Cardiac muscle cell (in vitro differentiated cells and primary cell): Measurements from ENCODE around the gene ULK2. TPM values are rescaled to one million over a fixed set of nuclear protein-coding genes. Genes with fewer than 3 reads are reported as not detected.
"Not testable (repeated sequence)": the region's sequence is repeated elsewhere in the genome, so short reads cannot be mapped to it uniquely, and the experiment has no call there.

ENCODE experiments used
- DNase-seq, 2 donors: peaks; one replicate each; pipeline versions ENCODE4 v3.0.0 to v3.0.0-alpha.2; 2010 to 2017; ENCODE audit warnings: low read depth in 1 of 2, low spot score in 1 of 2
- H3K27ac ChIP-seq: fragments of 200-600 bp; sonication (generic); 2 replicates; pipeline ENCODE4 v1.5.1; 2016
- H3K27me3 ChIP-seq: fragments of 200-600 bp; sonication (generic); 2 replicates; pipeline ENCODE4 v1.6.0; 2016; ENCODE audit warnings: control low read depth
- H3K36me3 ChIP-seq: fragments of 200-600 bp; sonication (generic); 2 replicates; pipeline ENCODE4 v1.5.1; 2016; ENCODE audit warnings: control low read depth
- H3K4me1 ChIP-seq: fragments of 200-600 bp; sonication (generic); 2 replicates; pipeline ENCODE4 v1.8.1; 2017; ENCODE audit warnings: low read depth, mild to moderate bottlenecking, mixed run types
- H3K4me3 ChIP-seq: fragments of 200-600 bp; sonication (generic); 2 replicates; pipeline ENCODE4 v1.5.1; 2016; ENCODE audit warnings: mild to moderate bottlenecking
- H3K9me3 ChIP-seq: fragments of 200-600 bp; sonication (generic); 2 replicates; pipeline ENCODE4 v1.5.1; 2017; ENCODE audit warnings: low read depth, mild to moderate bottlenecking, control low read depth
- CTCF ChIP-seq: IDR thresholded peaks from 2 replicates; pipeline ENCODE4 v1.5.1; 2012; ENCODE audit warnings: low read depth, mild to moderate bottlenecking, low read length
- polyA plus RNA-seq: library from polyadenylated mRNA; unstranded; fragments of >200 nt; fragmentation: Nextera tagmentation; extraction: Ambion mirVana; gene quantifications from 2 replicates; pipeline ENCODE4 v1.2.1, GENCODE V29; 2016
- total RNA-seq: library from RNA; depleted of rRNA; stranded (reverse); fragments of >200 nt; gene quantifications from 2 replicates; pipeline ENCODE4 v1.2.3, GENCODE V29; 2016

Gene ULK2
- total and polyA plus RNA-seq, 2 experiments from 2014 or later, result 13.3 to 24.5 TPM

- Histone ChIP-seq H3K9me3 (no peaks in the 10 kb centered on the region), H3K27ac (no peak overlapping the region), H3K4me1 (no peaks in the 10 kb centered on the region), H3K4me3 (no peak overlapping the region), H3K36me3 (peaks cover 2% of the 10 kb centered on the region), H3K27me3 (no peaks in the 10 kb centered on the region)
- no peak for TF ChIP-seq CTCF
- DNase-seq, result no peak
These were observed 2.7 kb downstream of the ULK2 start for GRCh38 chr17:19865021-19865420.

GRCh38 chr17:19860647-19861177 is 7.0 kb downstream of the ULK2 start:
- not testable (repeated sequence) for H3K4me1 ChIP-seq, H3K27me3 ChIP-seq, H3K9me3 ChIP-seq, H3K4me3 ChIP-seq, H3K27ac ChIP-seq, H3K36me3 ChIP-seq, DNase-seq

- no peaks in the 10 kb centered on the region for H3K27me3 ChIP-seq
- no peak for DNase-seq
- no peaks in the 10 kb centered on the region for H3K4me1 ChIP-seq
- H3K9me3 ChIP-seq, result no peaks in the 10 kb centered on the region
- no peak overlapping the region for H3K4me3 ChIP-seq
- H3K27ac ChIP-seq, result no peak overlapping the region
- TF ChIP-seq CTCF, result no peak
- peaks cover 3% of the 10 kb centered on the region for H3K36me3 ChIP-seq
These were observed 10.1 kb downstream of the ULK2 start for GRCh38 chr17:19857640-19858039.

- no peaks in the 10 kb centered on the region for H3K27me3 ChIP-seq
- H3K9me3 ChIP-seq, result no peaks in the 10 kb centered on the region
- H3K27ac ChIP-seq, result no peak overlapping the region
- no peak for TF ChIP-seq CTCF
- H3K4me1 ChIP-seq, result no peaks in the 10 kb centered on the region
- no peak overlapping the region for H3K4me3 ChIP-seq
- no peaks in the 10 kb centered on the region for H3K36me3 ChIP-seq
- DNase-seq, result no peak
These were observed 33.8 kb downstream of the ULK2 start for GRCh38 chr17:19833914-19834313.

GRCh38 chr17:19830061-19830460 is 37.7 kb downstream of the ULK2 start:
- no peaks in the 10 kb centered on the region for H3K36me3 ChIP-seq
- H3K27me3 ChIP-seq, result no peaks in the 10 kb centered on the region
- no peaks in the 10 kb centered on the region for H3K4me1 ChIP-seq
- no peak for DNase-seq
- H3K4me3 ChIP-seq, result no peak overlapping the region
- TF ChIP-seq CTCF, result no peak
- no peak overlapping the region for H3K27ac ChIP-seq
- H3K9me3 ChIP-seq, result no peaks in the 10 kb centered on the region

- Histone ChIP-seq H3K36me3 (peaks cover 23% of the 10 kb centered on the region), H3K27me3 (no peaks in the 10 kb centered on the region), H3K9me3 (no peaks in the 10 kb centered on the region), H3K27ac (no peak overlapping the region), H3K4me1 (peaks cover 1% of the 10 kb centered on the region), H3K4me3 (no peak overlapping the region)
- peak in 1 of 2 donors; percentile 7 for DNase-seq
- TF ChIP-seq CTCF, result peak; percentile 16
These were observed 55.3 kb downstream of the ULK2 start for GRCh38 chr17:19812407-19812806.
